Activated naive CD4-positive, alpha-beta T cell treated with anti-CD3 and anti-CD28 coated beads, Interleukin-2, amount 10 ng/mL, durations not matched to agents 7 days and 5 days (primary cell): ENCODE data around the gene ANKRD24.
"Not testable (repeated sequence)": the region's sequence is repeated elsewhere in the genome, so short reads cannot be mapped to it uniquely, and the experiment has no call there.

ENCODE experiments used
- CTCF ChIA-PET: fragments of 350-600 bp; sonication (Branson Sonifier 250); formaldehyde crosslinking; loops from one replicate; lab custom pipeline; 2021; ENCODE audit warnings: antibody characterized with exemption; lab: Charles Lee
- DNase-seq: peaks from one replicate; pipeline ENCODE4 v3.0.0-alpha.2; 2020
- H3K27ac Mint-ChIP-seq: one replicate; pipeline ENCODE4 v1.8.0; 2021; ENCODE audit warnings: mild to moderate bottlenecking, moderate library complexity, mixed read lengths
- H3K27me3 Mint-ChIP-seq: one replicate; pipeline ENCODE4 v1.8.0; 2021; ENCODE audit warnings: mild to moderate bottlenecking, mixed read lengths
- H3K36me3 Mint-ChIP-seq: one replicate; pipeline ENCODE4 v1.8.0; 2021; ENCODE audit warnings: mixed read lengths
- H3K4me1 Mint-ChIP-seq: one replicate; pipeline ENCODE4 v1.8.0; 2021; ENCODE audit warnings: mixed read lengths
- H3K4me3 Mint-ChIP-seq: one replicate; pipeline ENCODE4 v1.8.0; 2021; ENCODE audit warnings: mild to moderate bottlenecking, moderate library complexity, mixed read lengths
- H3K9me3 Mint-ChIP-seq: one replicate; pipeline ENCODE4 v1.8.0; 2021; ENCODE audit warnings: mixed read lengths

The ANKRD24 gene

DNA sequence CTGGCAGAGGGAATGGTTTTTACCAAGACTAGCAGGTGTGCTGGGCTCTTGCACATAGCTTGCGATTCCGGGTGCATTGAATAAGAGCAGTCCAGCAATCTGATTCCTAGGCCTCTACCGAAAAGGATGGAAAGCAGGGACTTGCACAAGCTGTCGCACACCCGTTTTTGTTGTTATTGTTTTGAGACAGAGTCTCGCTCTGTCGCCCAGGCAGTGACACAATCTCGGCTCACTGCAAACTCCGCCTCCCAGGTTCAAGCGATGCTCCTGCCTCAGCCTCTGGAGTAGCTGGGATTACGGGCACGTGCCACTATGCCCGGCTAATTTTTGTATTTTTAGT, 52.3 kb downstream of the ANKRD24 start:
- CTCF ChIA-PET: interaction anchor here (1.5 to 1.9 kb wide), 2 partner anchors 9 to 288 kb away, joined by 4 to 5 read pairs; no protein-coding TSS in a partner anchor
- no peaks in the 10 kb centered on the region for H3K36me3 Mint-ChIP-seq
- no peak for DNase-seq
- no peak overlapping the region for H3K4me3 Mint-ChIP-seq
- peaks cover 17% of the 10 kb centered on the region for H3K27me3 Mint-ChIP-seq
- peaks cover 2% of the 10 kb centered on the region for H3K4me1 Mint-ChIP-seq
- H3K27ac Mint-ChIP-seq: peak overlapping the region; percentile 49
- no peaks in the 10 kb centered on the region for H3K9me3 Mint-ChIP-seq

DNA sequence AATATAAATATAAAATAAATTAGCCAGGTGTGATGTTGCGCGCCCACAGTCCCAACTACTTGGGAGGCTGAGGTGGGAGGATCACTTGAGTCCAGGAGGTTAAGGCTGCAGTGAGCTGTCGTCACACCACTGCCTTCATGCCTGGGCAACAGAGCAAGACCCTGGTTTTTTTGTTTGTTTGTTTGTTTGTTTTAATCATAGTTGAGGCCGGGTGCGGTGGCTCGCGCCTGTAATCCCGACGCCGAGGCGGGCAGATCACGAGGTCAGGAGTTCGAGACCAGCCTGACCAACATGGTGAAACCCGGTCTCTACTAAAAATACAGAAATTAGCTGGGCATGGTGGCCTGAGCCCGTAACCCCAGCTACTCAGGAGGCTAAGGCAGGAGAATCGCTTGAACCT, 55.0 kb downstream of the ANKRD24 start:
- H3K9me3 Mint-ChIP-seq, H3K4me3 Mint-ChIP-seq, H3K4me1 Mint-ChIP-seq, H3K27ac Mint-ChIP-seq, DNase-seq, H3K36me3 Mint-ChIP-seq, CTCF ChIA-PET: not testable (repeated sequence)
- H3K27me3 Mint-ChIP-seq: peaks cover 17% of the 10 kb centered on the region

DNA sequence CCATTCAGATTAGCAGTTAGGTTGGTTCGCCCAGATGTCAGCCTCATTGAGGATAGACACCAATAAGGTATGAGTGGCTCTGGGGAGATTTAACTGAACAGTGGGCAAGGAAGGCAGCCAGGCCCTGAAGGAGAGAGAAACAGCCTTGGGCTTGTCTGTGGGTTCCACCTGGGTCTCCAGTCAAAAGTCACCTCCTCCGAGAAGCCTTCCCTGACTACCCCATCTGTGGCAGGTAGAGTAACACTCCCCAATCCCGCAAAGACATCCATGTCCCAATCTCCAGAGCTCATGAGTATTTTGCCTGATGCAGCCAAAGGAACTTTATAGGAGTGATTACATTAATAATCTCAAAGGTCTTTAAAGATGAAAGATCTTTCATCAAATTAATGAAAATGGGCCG, 56.3 kb downstream of the ANKRD24 start:
- H3K4me3 Mint-ChIP-seq: no peak overlapping the region
- CTCF ChIA-PET: no interaction called here

GRCh38 chr19:4241824-4242430, 59.4 kb downstream of the ANKRD24 start:
- peaks cover 5% of the 10 kb centered on the region for H3K27me3 Mint-ChIP-seq
- no peak for DNase-seq
- CTCF ChIA-PET: interaction anchor here (0.7 to 1.3 kb wide), 2 partner anchors 10 to 111 kb away, joined by 3 to 6 read pairs; no protein-coding TSS in a partner anchor
- H3K9me3 Mint-ChIP-seq: peaks cover 7% of the 10 kb centered on the region
- H3K27ac Mint-ChIP-seq: no peak overlapping the region
- H3K4me1 Mint-ChIP-seq: peaks cover 7% of the 10 kb centered on the region
- no peak overlapping the region for H3K4me3 Mint-ChIP-seq
- H3K36me3 Mint-ChIP-seq: no peaks in the 10 kb centered on the region

More for the DNA sequence above, 56.3 kb downstream of the ANKRD24 start:
- H3K4me1 Mint-ChIP-seq: no peaks in the 10 kb centered on the region
- no peak overlapping the region for H3K27ac Mint-ChIP-seq
- H3K36me3 Mint-ChIP-seq: no peaks in the 10 kb centered on the region
- no peak for DNase-seq
- H3K27me3 Mint-ChIP-seq: peaks cover 17% of the 10 kb centered on the region
- peaks cover 7% of the 10 kb centered on the region for H3K9me3 Mint-ChIP-seq

DNA sequence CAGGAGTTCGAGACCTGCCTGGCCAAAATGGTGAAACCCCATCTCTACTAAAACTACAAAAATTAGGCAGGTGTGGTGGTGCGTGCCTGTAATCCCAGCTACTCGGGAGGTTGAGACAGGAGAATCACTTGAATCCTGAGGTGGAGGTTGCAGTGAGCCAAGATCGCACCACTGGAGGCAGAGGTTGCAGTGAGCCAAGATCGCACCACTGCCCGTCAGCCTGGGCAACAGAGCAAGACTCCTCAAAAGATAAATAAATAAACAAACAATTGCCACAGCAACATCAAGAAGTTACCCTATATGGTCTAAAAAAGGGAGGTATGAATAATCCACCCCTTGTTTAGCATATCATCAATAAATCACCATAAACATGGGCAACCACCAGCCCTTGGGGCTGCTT, 63.4 kb downstream of the ANKRD24 start:
- H3K27me3 Mint-ChIP-seq, CTCF ChIA-PET, H3K4me3 Mint-ChIP-seq, DNase-seq, H3K9me3 Mint-ChIP-seq: not testable (repeated sequence)
- H3K36me3 Mint-ChIP-seq: peaks cover 23% of the 10 kb centered on the region
- peak overlapping the region; percentile 95 for H3K27ac Mint-ChIP-seq
- H3K4me1 Mint-ChIP-seq: peaks cover 25% of the 10 kb centered on the region

GRCh38 chr19:4246767-4247593, 64.5 kb downstream of the ANKRD24 start, which contains the start of gene YJU2:
Gene YJU2, plus strand, starts transcription at chr19:4247080. Its CDS starts 67 bp downstream, at chr19:4247147.
- peaks cover 32% of the 10 kb centered on the region for H3K36me3 Mint-ChIP-seq
- peaks cover 4% of the 10 kb centered on the region for H3K9me3 Mint-ChIP-seq
- peak within 1 kb of the TSS; percentile 82 for H3K4me3 Mint-ChIP-seq
- CTCF ChIA-PET: interaction anchor here (0.7 to 1.0 kb wide), 3 partner anchors 13 to 155 kb away, joined by 4 to 5 read pairs (median 5); partner anchors contain the start of gene CHAF1A
- H3K27me3 Mint-ChIP-seq: peaks cover 4% of the 10 kb centered on the region
- peak; percentile 100 for DNase-seq
- peaks cover 25% of the 10 kb centered on the region for H3K4me1 Mint-ChIP-seq
- peak within 1 kb of the TSS; percentile 95 for H3K27ac Mint-ChIP-seq

- Mint-ChIP-seq H3K27ac (no peak overlapping the region), H3K4me1 (no peaks in the 10 kb centered on the region), H3K27me3 (no peaks in the 10 kb centered on the region), H3K36me3 (peaks cover 53% of the 10 kb centered on the region), H3K9me3 (peaks cover 4% of the 10 kb centered on the region), H3K4me3 (no peak overlapping the region)
- CTCF ChIA-PET: interaction anchor here (0.6 to 1.6 kb wide), 3 partner anchors 23 to 96 kb away, joined by 3 to 4 read pairs (median 4); no protein-coding TSS in a partner anchor
- DNase-seq: no peak
Measured at GRCh38 chr19:4256563-4256962, 74.1 kb downstream of the ANKRD24 start.

- H3K9me3 Mint-ChIP-seq: peaks cover 4% of the 10 kb centered on the region
- H3K4me1 Mint-ChIP-seq: no peaks in the 10 kb centered on the region
- H3K36me3 Mint-ChIP-seq: peaks cover 49% of the 10 kb centered on the region
- H3K27ac Mint-ChIP-seq: no peak overlapping the region
- no peaks in the 10 kb centered on the region for H3K27me3 Mint-ChIP-seq
- no peak overlapping the region for H3K4me3 Mint-ChIP-seq
- CTCF ChIA-PET: interaction anchor here (1.5 to 1.6 kb wide), 2 partner anchors 23 to 96 kb away, joined by 4 read pairs; no protein-coding TSS in a partner anchor
- no peak for DNase-seq
Measured at GRCh38 chr19:4257025-4257424, 74.5 kb downstream of the ANKRD24 start.

DNA sequence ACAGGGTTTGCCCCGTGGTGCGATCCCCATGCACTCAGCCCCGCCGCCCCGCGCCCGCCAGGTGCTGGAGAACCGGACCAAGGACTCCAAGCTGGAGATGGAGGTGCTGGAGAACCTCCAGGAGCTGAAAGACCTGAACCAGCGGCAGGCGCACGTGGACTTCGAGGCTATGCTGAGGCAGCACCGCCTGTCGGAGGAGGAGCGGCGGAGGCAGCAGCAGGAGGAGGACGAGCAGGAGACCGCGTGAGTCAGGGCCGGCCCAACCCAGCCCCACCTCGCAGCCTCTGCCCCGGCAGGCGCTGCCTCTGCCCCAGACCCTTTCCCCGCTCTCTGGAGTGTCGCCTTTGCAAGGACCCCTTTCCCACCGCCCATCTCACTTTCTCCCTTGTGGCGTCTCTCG, 75.7 kb downstream of the ANKRD24 start:
- H3K4me1 Mint-ChIP-seq: no peaks in the 10 kb centered on the region
- H3K27ac Mint-ChIP-seq: no peak overlapping the region
- H3K9me3 Mint-ChIP-seq: peaks cover 4% of the 10 kb centered on the region
- H3K4me3 Mint-ChIP-seq: no peak overlapping the region
- peaks cover 42% of the 10 kb centered on the region for H3K36me3 Mint-ChIP-seq
- no peak for DNase-seq
- no peaks in the 10 kb centered on the region for H3K27me3 Mint-ChIP-seq
- CTCF ChIA-PET: no interaction called here

DNA sequence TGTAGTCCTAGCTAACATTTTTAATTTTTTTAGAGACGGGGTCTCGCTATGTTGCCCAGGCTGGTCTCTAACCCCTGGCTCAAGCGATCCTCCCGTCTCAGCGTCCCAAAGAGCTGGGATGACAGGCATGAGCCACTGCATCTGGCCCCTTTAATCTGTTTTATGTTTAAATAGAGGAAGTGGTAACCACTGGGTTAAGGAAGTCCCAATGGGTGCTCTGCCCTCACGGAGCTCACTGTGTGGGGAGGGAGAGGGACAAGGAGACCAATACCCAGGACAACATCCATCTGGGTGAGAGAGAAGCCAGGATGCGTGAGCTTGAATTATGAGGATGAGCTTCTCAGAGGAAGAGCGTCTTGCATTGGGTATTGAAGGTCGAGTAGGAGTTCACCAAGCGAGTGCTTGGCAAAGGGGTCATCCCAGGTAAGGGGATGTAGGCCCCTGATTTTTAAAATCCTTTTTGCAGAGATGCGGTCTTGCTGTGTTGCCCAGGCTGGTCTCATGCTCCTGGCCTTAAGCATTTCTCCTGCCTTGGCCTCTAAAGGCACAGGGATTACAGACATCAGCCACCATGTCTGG, 78.2 kb downstream of the ANKRD24 start:
- Mint-ChIP-seq H3K4me1 (peaks cover 17% of the 10 kb centered on the region), H3K9me3 (peaks cover 4% of the 10 kb centered on the region), H3K36me3 (peaks cover 34% of the 10 kb centered on the region), H3K4me3 (no peak overlapping the region), H3K27ac (no peak overlapping the region), H3K27me3 (no peaks in the 10 kb centered on the region)
- CTCF ChIA-PET: interaction anchor here (0.5 to 1.8 kb wide), 2 partner anchors 92 to 268 kb away, joined by 4 to 6 read pairs; no protein-coding TSS in a partner anchor
- DNase-seq: no peak

- peaks cover 30% of the 10 kb centered on the region for H3K4me1 Mint-ChIP-seq
- H3K27me3 Mint-ChIP-seq: no peaks in the 10 kb centered on the region
- CTCF ChIA-PET: interaction anchor here (3.3 to 5.7 kb wide), 2 partner anchors 89 to 137 kb away, joined by 14 to 72 read pairs; partner anchors contain the start of gene CHAF1A
- H3K4me3 Mint-ChIP-seq: no peak overlapping the region
- H3K9me3 Mint-ChIP-seq: no peaks in the 10 kb centered on the region
- peaks cover 39% of the 10 kb centered on the region for H3K36me3 Mint-ChIP-seq
- H3K27ac Mint-ChIP-seq: peak overlapping the region; percentile 87
- no peak for DNase-seq
Measured at GRCh38 chr19:4264812-4265211, 82.3 kb downstream of the ANKRD24 start.

DNA sequence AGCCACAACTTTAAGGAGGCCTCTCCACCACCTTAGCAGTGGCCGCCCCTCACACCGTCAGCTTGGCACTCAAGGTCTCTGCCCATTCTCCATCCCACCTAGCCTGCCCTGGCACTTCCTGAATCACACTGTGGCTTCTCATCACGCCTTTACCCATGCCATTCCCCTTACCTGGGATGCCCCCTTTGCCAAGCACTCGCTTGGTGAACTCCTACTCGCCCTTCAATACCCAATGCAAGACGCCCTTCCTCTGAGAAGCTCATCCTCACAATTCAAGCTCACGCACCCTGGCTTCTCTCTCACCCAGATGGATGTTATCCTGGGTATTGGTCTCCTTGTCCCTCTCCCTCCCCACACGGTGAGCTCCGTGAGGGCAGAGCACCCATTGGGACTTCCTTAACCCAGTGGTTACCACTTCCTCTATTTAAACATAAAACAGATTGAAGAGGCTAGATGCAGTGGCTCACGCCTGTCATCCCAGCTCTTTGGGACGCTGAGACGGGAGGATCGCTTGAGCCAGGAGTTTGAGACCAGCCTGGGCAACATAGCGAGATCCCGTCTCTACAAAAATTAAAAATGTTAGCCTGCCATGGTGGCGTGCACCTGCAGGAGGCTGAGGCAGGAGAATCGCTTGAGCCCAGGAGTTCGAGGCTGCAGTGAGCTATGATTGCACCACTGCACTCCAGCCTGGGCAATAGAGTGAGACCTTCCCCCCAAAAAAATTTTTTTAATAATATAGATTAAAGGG, 83.9 kb downstream of the ANKRD24 start:
- DNase-seq: no peak
- no peaks in the 10 kb centered on the region for H3K27me3 Mint-ChIP-seq
- CTCF ChIA-PET: interaction anchor here (0.6 to 5.7 kb wide), 25 partner anchors 11 to 262 kb away, joined by 3 to 72 read pairs (median 4); partner anchors contain the start of genes CHAF1A, FSD1, MPND and YJU2
- peaks cover 30% of the 10 kb centered on the region for H3K4me1 Mint-ChIP-seq
- H3K27ac Mint-ChIP-seq: no peak overlapping the region
- peaks cover 41% of the 10 kb centered on the region for H3K36me3 Mint-ChIP-seq
- no peaks in the 10 kb centered on the region for H3K9me3 Mint-ChIP-seq
- H3K4me3 Mint-ChIP-seq: no peak overlapping the region

DNA sequence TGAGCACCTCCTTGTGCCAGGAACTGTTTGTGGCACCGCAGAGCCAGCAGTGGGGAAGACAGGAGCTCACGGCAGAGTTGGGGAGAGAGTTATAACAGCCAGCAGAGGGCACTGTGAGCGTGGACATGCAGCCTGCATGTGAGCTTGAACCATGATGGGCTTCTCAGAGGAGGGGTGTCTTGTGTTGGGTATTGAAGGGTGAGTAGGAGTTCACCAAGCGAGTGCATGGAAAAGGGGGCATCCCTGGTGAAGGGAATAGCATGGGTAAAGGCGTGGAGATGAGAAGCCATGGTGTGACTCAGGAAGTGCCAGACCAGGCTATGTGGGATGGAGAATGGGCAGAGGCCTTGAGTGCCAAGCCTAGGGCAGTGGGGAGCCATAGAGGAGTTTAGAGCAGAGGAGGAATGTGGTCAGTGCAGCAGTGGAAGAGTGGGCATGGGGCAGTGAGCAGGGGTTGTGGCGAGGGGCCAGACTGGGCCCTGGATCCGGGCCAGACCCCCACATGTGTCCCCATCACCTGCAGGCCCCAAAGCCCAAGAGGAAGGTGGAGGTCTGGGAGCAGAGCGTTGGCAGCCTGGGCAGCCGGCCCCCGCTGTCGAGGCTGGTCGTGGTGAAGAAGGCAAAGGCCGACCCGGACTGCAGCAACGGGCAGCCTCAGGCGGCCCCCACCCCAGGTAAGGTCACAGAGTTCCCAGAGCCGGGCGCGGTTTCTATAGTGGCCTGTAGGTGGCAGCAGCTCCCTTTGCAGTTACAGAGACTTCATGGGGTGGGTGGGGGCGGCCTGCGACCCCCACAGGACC, 84.8 kb downstream of the ANKRD24 start:
- Mint-ChIP-seq H3K27ac (peak overlapping the region; percentile 42), H3K9me3 (no peaks in the 10 kb centered on the region), H3K4me3 (no peak overlapping the region), H3K27me3 (no peaks in the 10 kb centered on the region), H3K4me1 (peaks cover 30% of the 10 kb centered on the region), H3K36me3 (peaks cover 50% of the 10 kb centered on the region)
- DNase-seq: peak; percentile 77
- CTCF ChIA-PET: interaction anchor here (0.6 to 5.7 kb wide), 27 partner anchors 10 to 261 kb away, joined by 3 to 72 read pairs (median 4); partner anchors contain the start of genes CHAF1A, FSD1, MPND and YJU2
